ENCODE measurements around the gene ARIH2. TPM values are rescaled to one million over a fixed set of nuclear protein-coding genes. Genes with fewer than 3 reads are reported as not detected.

ARIH2 gene
- total and polyA plus RNA-seq, 9 of the 15 experiments (the other 6 are each of a cell fraction or from before 2014, with no cell fraction given) = 27.0 to 120 (median 108) TPM

- TF ChIP-seq TAF7 (tag; IDR thresholded peaks at IDR 0.05) (no peak), RBM15 (IDR thresholded peaks at IDR 0.05; ENCODE audit: insufficient read depth, low read length) (no peak), ZMIZ1 (IDR thresholded peaks at IDR 0.05; ENCODE audit: low read depth in 2 of 2, low read length in 2 of 2) (no peak), BRD9 (IDR thresholded peaks at IDR 0.05; ENCODE audit: low read depth, partially characterized antibody) (no peak), ZNF444 (CRISPR knock-in tag; IDR thresholded peaks at IDR 0.05) (no peak), NFATC3 (IDR thresholded peaks at IDR 0.05) (no peak), NKRF (IDR thresholded peaks at IDR 0.05; ENCODE audit: borderline replicate concordance) (peak; percentile 76; the same call in 1 of the 2 replicates), ZSCAN29 (IDR thresholded peaks at IDR 0.05) (no peak), MCM3 (IDR thresholded peaks at IDR 0.05) (no peak), ZNF561 (CRISPR knock-in tag; conservative IDR thresholded peaks at IDR 0.05) (no peak), ARID4B (CRISPR knock-in tag; IDR thresholded peaks at IDR 0.05) (peak; percentile 77), ZNF766 (CRISPR knock-in tag; conservative IDR thresholded peaks at IDR 0.05) (no peak), SFPQ (IDR thresholded peaks at IDR 0.05; ENCODE audit: low read depth, low read length) (no peak), BRF2 (IDR thresholded peaks at IDR 0.05; ENCODE audit: borderline replicate concordance, insufficient read depth, insufficient read length) (no peak)
These were observed 99.5 kb downstream of the ARIH2 start, which contains the start of gene DALRD3 (continued) for GRCh38 chr3:49017971-49018706.
